ENCODE measurements around the gene TDP1.
"Not testable (repeated sequence)": the region's sequence is repeated elsewhere in the genome, so short reads cannot be mapped to it uniquely, and the experiment has no call there.

The TDP1 gene

GRCh38 chr14:90049390-90049789 is 93.7 kb downstream of the TDP1 start:
- DNase-seq (ENCODE audit: low read depth in 2 of 2): no peak

- DNase-seq (ENCODE audit: low read depth in 2 of 2): no peak
Measured at GRCh38 chr14:90050271-90050670, 94.5 kb downstream of the TDP1 start.

GRCh38 chr14:90053044-90053443 is 97.3 kb downstream of the TDP1 start:
- no peak for DNase-seq (ENCODE audit: low read depth in 2 of 2)

GRCh38 chr14:90054803-90055202 is 99.1 kb downstream of the TDP1 start:
- no peak for DNase-seq (ENCODE audit: low read depth in 2 of 2)

- no peak for DNase-seq (ENCODE audit: low read depth in 2 of 2)
Measured at GRCh38 chr14:90056826-90057225, 101.1 kb downstream of the TDP1 start.

- DNase-seq (ENCODE audit: low read depth in 2 of 2): no peak
Measured at GRCh38 chr14:90058876-90059458, 103.2 kb downstream of the TDP1 start.

GRCh38 chr14:90060312-90060964 is 104.7 kb downstream of the TDP1 start:
- no peak for DNase-seq (ENCODE audit: low read depth in 2 of 2)

GRCh38 chr14:90060965-90061684 is 105.4 kb downstream of the TDP1 start:
- DNase-seq (ENCODE audit: low read depth in 2 of 2): no peak

- DNase-seq (ENCODE audit: low read depth in 2 of 2): no peak
Measured at GRCh38 chr14:90061685-90062126, 106.0 kb downstream of the TDP1 start, which contains the start of gene KCNK13. TSS of gene KCNK13 (plus strand) at chr14:90061994. CDS start at chr14:90062206, 212 bp downstream.

- DNase-seq (ENCODE audit: low read depth in 2 of 2): no peak
Measured at GRCh38 chr14:90062127-90062794, 106.5 kb downstream of the TDP1 start.

- no peak for DNase-seq (ENCODE audit: low read depth in 2 of 2)
Measured at GRCh38 chr14:90062822-90063539, 107.3 kb downstream of the TDP1 start.

- no peak for DNase-seq (ENCODE audit: low read depth in 2 of 2)
Measured at GRCh38 chr14:90072350-90072749, 116.6 kb downstream of the TDP1 start.

GRCh38 chr14:90079576-90079975 is 123.8 kb downstream of the TDP1 start:
- no peak for DNase-seq (ENCODE audit: low read depth in 2 of 2)

GRCh38 chr14:90087433-90087832 is 131.7 kb downstream of the TDP1 start:
- no peak for DNase-seq (ENCODE audit: low read depth in 2 of 2)

GRCh38 chr14:90088176-90088575 is 132.4 kb downstream of the TDP1 start:
- no peak for DNase-seq (ENCODE audit: low read depth in 2 of 2)

GRCh38 chr14:90089486-90089885 is 133.8 kb downstream of the TDP1 start:
- DNase-seq (ENCODE audit: low read depth in 2 of 2): not testable (repeated sequence)

- no peak for DNase-seq (ENCODE audit: low read depth in 2 of 2)
Measured at GRCh38 chr14:90091393-90091792, 135.7 kb downstream of the TDP1 start.

- no peak for DNase-seq (ENCODE audit: low read depth in 2 of 2)
Measured at GRCh38 chr14:90093942-90094595, 138.3 kb downstream of the TDP1 start.

Measured in stimulated activated CD8-positive, alpha-beta memory T cell treated with anti-CD3 and anti-CD28 coated beads, Interleukin-2, amount 100 ng/mL, for 1 hour (primary cell).